HFF-Myc (cell line): ENCODE measurements around the gene ADRB1.

Experiments used
- DNase-seq: peaks from one replicate; pipeline ENCODE4 v3.0.0-alpha.2; 2011; ENCODE audit warnings: low read depth; ENCODE audit errors: extremely low read depth
- H3K4me3 ChIP-seq: replicated peaks from 2 replicates; pipeline ENCODE4 v1.5.1; 2011; ENCODE audit warnings: low read depth, mild to moderate bottlenecking, control low read depth, low read length
- CTCF ChIP-seq: IDR thresholded peaks from 2 replicates; pipeline ENCODE4 v1.5.1; 2012; ENCODE audit warnings: mild to moderate bottlenecking, low read depth, low read length, control low read depth; ENCODE audit errors: missing control alignments

The ADRB1 gene

DNA sequence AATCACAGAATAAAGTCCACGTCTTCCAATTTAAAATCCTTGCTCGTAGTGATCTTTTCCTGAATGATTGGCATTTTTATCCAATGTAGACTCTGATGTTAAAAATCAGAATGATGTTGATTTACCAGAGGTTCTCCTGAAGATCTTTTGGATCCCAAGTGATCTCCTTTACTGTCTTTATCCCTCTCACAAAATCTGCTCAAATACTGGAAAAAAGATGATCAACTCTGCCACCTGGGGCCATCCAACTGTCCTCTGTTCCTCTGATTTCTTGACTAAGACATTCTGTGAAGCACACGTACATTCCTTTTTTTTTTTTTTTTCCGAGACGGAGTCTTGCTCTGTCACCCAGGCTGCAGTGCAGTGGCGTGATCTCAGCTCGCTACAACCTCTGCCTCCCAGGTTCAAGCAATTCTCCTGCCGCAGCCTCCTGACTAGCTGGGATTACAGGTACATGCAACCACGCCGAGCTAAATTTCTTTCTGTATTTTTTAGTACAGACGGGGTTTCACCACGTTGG is 18.0 kb upstream of the ADRB1 start:
- TF ChIP-seq CTCF, result no peak
- no peak for DNase-seq
- H3K4me3 ChIP-seq, result no peak overlapping the region

DNA sequence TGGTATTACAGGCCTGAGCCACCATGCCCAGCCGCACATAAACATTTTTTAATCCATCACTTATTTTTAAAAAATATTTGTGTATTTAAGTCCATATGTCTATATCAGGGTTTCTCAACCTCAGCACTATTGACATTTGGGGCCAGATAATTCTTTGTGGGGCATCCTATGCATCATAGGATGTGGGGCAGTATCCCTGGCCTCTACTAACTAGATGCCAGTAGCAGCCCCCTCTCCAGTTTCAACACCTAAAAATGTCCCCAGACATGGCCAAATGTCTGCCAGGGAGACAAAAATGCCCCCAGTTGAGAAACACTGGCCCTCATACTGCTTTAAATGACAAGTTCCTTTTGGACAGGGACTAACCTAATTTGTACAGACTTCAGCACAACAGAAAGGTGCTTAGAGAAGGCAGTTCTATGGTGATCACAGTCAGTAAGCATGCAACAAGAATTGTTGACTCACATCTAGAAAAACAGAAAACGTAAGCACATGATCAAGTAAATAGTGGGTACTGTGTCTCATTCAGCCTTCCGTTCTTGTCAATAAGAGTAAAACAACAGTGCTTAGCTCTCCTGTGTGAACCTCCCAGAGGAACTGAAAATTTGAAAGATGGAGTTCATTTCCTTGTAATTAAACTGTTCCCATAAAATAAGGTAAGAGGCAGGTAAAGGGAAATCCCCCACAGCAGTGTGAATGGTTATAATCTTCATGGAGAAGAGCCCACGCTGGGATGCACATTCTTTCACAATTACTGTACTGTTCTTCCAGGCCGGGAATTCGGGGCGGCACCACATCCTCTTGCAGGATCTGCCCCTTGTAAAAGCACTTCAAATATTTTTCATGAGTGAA is 17.3 kb upstream of the ADRB1 start:
- no peak for DNase-seq
- TF ChIP-seq CTCF, result no peak
- H3K4me3 ChIP-seq, result no peak overlapping the region

GRCh38 chr10:114027041-114027394 is 16.6 kb upstream of the ADRB1 start:
- no peak overlapping the region for H3K4me3 ChIP-seq
- TF ChIP-seq CTCF, result no peak
- no peak for DNase-seq

DNA sequence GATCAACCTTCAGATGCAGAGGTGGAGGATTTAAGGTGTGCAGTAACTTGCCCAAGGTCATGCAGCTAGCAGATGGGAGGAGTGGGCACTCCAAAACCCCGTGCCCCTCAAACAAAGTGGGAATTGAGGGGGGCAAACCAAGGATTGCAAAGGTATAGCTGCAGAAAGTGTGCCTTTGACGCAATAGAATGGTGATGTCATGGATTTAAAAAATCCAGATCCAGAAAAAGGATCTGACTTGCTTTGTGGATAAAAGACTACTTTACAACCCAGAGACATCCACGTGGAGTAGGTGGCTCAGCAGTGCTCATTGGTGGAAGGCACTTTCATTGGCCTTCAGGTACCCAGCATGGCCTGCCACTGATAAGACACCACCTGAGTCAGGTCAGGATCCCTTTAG is 15.7 kb upstream of the ADRB1 start:
- no peak for TF ChIP-seq CTCF
- DNase-seq, result no peak
- no peak overlapping the region for H3K4me3 ChIP-seq

GRCh38 chr10:114028425-114028824 is 15.2 kb upstream of the ADRB1 start:
- H3K4me3 ChIP-seq, result no peak overlapping the region
- DNase-seq, result no peak
- TF ChIP-seq CTCF, result no peak

DNA sequence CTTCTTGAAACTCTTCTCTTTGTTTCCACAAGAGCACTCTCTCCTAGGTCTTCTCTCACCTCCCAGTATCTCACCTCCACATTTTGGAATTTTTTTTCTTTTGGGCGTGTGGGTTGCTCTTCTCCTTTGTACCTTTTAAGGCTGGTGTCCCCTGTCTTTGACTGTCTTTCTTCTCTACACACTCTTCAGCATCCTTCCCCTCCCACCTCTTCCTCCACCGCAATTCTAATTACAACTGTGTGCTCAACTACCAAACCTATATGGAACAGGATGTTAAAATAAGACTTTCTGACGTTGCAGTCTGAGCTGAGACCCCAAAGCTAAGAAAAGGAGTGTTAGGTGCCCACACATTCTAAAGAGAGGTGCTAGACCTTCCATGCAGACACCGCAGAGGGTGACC is 14.0 kb upstream of the ADRB1 start:
- DNase-seq, result no peak
- TF ChIP-seq CTCF, result no peak

More for the DNA sequence above, 14.0 kb upstream of the ADRB1 start:
- H3K4me3 ChIP-seq, result no peak overlapping the region
